K562 (cell line): Measurements from ENCODE around the gene SEPTIN2. TPM values are rescaled to one million over a fixed set of nuclear protein-coding genes. Genes with fewer than 3 reads are reported as not detected.
A peak's percentile ranks its signal among the peaks of the same experiment; 100 is the strongest.

ENCODE experiments used
- ATAC-seq: fragments of 200-7000 bp; cut with Tn5 transposase; 3 replicates; pipeline ENCODE4 v1.9.1; 2020; ENCODE audit warnings: moderate library complexity
- BruUV-seq: library from RNA; stranded (reverse); fragments of 400-500 nt; replicated peaks from 2 replicates; lab custom pipeline; 2021; lab: Mats Ljungman, UMichigan
- CTCF ChIA-PET: fragments of 300-600 bp; formaldehyde crosslinking; extraction: SDS; loops from one replicate; lab custom pipeline; 2021; ENCODE audit warnings: low intra/inter-chr PET ratio; lab: Yijun Ruan, JAX
- POLR2A ChIA-PET: fragments of 300-600, 350-650 bp; sonication (Branson Sonifier 250); formaldehyde crosslinking; extraction: SDS; loops from one replicate; lab custom pipeline; 2021; ENCODE audit warnings: antibody characterized with exemption, inconsistent platforms; lab: Yijun Ruan, JAX
- DNase-seq, 4 experiments: peaks; one replicate each; pipeline versions ENCODE4 v3.0.0 to v3.0.0-alpha.2; 2011 to 2018; ENCODE audit warnings: low spot score in 3 of 4, mixed read lengths in 3 of 4; ENCODE audit errors: extremely low read depth in 1 of 4
- FAIRE-seq: peaks from 2 replicates; lab custom pipeline; 2011; peaks lifted over from hg19 to GRCh38; lab: Jason Lieb, UNC
- H2AFZ ChIP-seq: 2 replicates; pipeline ENCODE4 v1.6.0; 2011; ENCODE audit warnings: low read depth, low read length, control low read depth, inconsistent platforms
- H3K27ac ChIP-seq: fragments of 200-600 bp; 3 replicates; pipeline ENCODE4 v1.8.0; 2011; ENCODE audit warnings: low read depth, mild to moderate bottlenecking, control low read depth, inconsistent platforms, low read length, moderate library complexity, mixed read lengths; ENCODE audit errors: extremely low read depth
- H3K27me3 ChIP-seq, 2 experiments: fragments of 300-600 bp in 1 of 2; 2 replicates in 1 of 2; 3 replicates in 1 of 2; pipeline versions ENCODE4 v1.6.0 to v1.8.0; 2011; ENCODE audit warnings: inconsistent platforms in 2 of 2, low read length in 2 of 2, mild to moderate bottlenecking in 1 of 2, mixed read lengths in 1 of 2, moderate library complexity in 1 of 2; ENCODE audit not compliant: control insufficient read depth in 2 of 2, insufficient read depth in 2 of 2
- H3K36me3 ChIP-seq: fragments of 300-600 bp; 3 replicates; pipeline ENCODE4 v1.8.0; 2011; ENCODE audit warnings: mild to moderate bottlenecking, low read length, inconsistent platforms; ENCODE audit not compliant: control insufficient read depth, insufficient read depth
- H3K4me1 ChIP-seq, 2 experiments: fragments of 200-600 bp in 1 of 2; replicated peaks in 1 of 2; 2 replicates in 1 of 2; 3 replicates in 1 of 2; pipeline versions ENCODE4 v1.5.1 to v1.8.0; 2011; ENCODE audit warnings: inconsistent platforms in 2 of 2, low read length in 2 of 2, mild to moderate bottlenecking in 1 of 2, mixed read lengths in 1 of 2, moderate library complexity in 1 of 2; ENCODE audit not compliant: control insufficient read depth in 2 of 2, insufficient read depth in 2 of 2
- H3K4me2 ChIP-seq: 2 replicates; pipeline ENCODE4 v1.6.1; 2011; ENCODE audit warnings: low read length, control low read depth, inconsistent platforms, mixed read lengths; ENCODE audit not compliant: insufficient read depth
- H3K4me3 ChIP-seq: fragments of 200-600 bp; sonication (generic), shearing (Covaris generic); 2 replicates; pipeline ENCODE4 v1.5.1; 2016; ENCODE audit warnings: control low read depth, inconsistent platforms
- H3K79me2 ChIP-seq: fragments of 200-600 bp; 3 replicates; pipeline ENCODE4 v1.8.0; 2011; ENCODE audit warnings: low read length, inconsistent platforms; ENCODE audit not compliant: control insufficient read depth, insufficient read depth
- H3K9ac ChIP-seq, 2 experiments: 2 replicates each; pipeline versions ENCODE4 v1.6.0 to v1.6.1; 2011; ENCODE audit warnings: low read depth in 2 of 2, low read length in 2 of 2, control low read depth in 1 of 2, inconsistent platforms in 1 of 2, mild to moderate bottlenecking in 1 of 2, mixed read lengths in 1 of 2; ENCODE audit not compliant: insufficient read depth in 1 of 2
- H3K9me1 ChIP-seq: one replicate; pipeline ENCODE4 v1.6.0; 2011; ENCODE audit warnings: inconsistent platforms, mild to moderate bottlenecking, low read length, moderate library complexity; ENCODE audit not compliant: control insufficient read depth, insufficient read depth
- H3K9me3 ChIP-seq: replicated peaks from 2 replicates; pipeline ENCODE4 v1.5.1; 2011; ENCODE audit warnings: low read depth, low read length, inconsistent platforms; ENCODE audit not compliant: control insufficient read depth, insufficient read depth
- H4K20me1 ChIP-seq: replicated peaks from 2 replicates; pipeline ENCODE4 v1.6.1; 2011; ENCODE audit warnings: low read length, inconsistent platforms, mixed read lengths; ENCODE audit not compliant: control insufficient read depth, insufficient read depth
- ARHGAP35 ChIP-seq: fragments of 450-650 bp; IDR thresholded peaks from 2 replicates; pipeline ENCODE4 v1.6.1; 2018; ENCODE audit not compliant: partially characterized antibody
- POLR2G ChIP-seq: fragments of 200-400 bp; formaldehyde crosslinking; IDR thresholded peaks from 2 replicates; pipeline ENCODE4 v1.6.1; 2017; ENCODE audit warnings: low read depth, mild to moderate bottlenecking, antibody characterized with exemption, low read length, moderate library complexity
- RB1 ChIP-seq: fragments of 450-650 bp; IDR thresholded peaks from 2 replicates; pipeline ENCODE4 v1.6.1; 2017; ENCODE audit warnings: low read depth, mild to moderate bottlenecking
- RBM14 ChIP-seq: fragments of 200-400 bp; formaldehyde crosslinking; IDR thresholded peaks from 2 replicates; pipeline ENCODE4 v1.6.1; 2018; ENCODE audit warnings: low read depth, mild to moderate bottlenecking, low read length, moderate library complexity, borderline replicate concordance; ENCODE audit not compliant: insufficient read depth
- RBM22 ChIP-seq: fragments of 200-400 bp; formaldehyde crosslinking; IDR thresholded peaks from 2 replicates; pipeline ENCODE4 v1.6.1; 2018; ENCODE audit warnings: low read length, low read depth; ENCODE audit not compliant: poor library complexity, severe bottlenecking
- WGBS: fragments of 100-300 bp; shearing (Covaris generic); methylation state at CpG from one replicate; pipeline ENCODE4 v1.1.6; 2016; ENCODE audit warnings: low coverage, mixed read lengths; ENCODE audit not compliant: insufficient coverage; ENCODE audit errors: missing lambda C conversion rate; 5-methylcytosine and 5-hydroxymethylcytosine counted together
- in situ Hi-C: fragments of 300-500 bp; cut with MboI; formaldehyde crosslinking; loops from 4 replicates; pipeline ENCODE4 v1.15.0; 2018; ENCODE audit warnings: inconsistent platforms, mixed read lengths
- intact Hi-C: fragments of 100-400 bp; cut with micrococcal nuclease; formaldehyde crosslinking; loops from 2 replicates; pipeline ENCODE4 v1.14.2; 2022
- polyA plus RNA-seq, 8 experiments: library from polyadenylated mRNA; depleted of rRNA in 4 of 8; stranded (reverse) in 5 of 8; unstranded in 3 of 8; fragments of >200 nt; fragmentation: Nextera tagmentation in 2 of 8; fragmentation: Illumina TruSeq in 1 of 8; extraction: Ambion mirVana in 2 of 8; extraction: Trizol in 1 of 8; gene quantifications; 2 replicates each; pipeline versions ENCODE4 v1.2.1 to v1.2.3, GENCODE V29; 2011 to 2014; ENCODE audit warnings: inconsistent platforms in 1 of 8, missing spikeins in 1 of 8
- total RNA-seq, 7 experiments: library from RNA; depleted of rRNA in 6 of 7; stranded (reverse); fragments of >200 nt in 6 of 7; fragmentation: Illumina TruSeq in 2 of 7; extraction: Trizol in 2 of 7; gene quantifications; 2 replicates each; pipeline versions ENCODE4 v1.2.1 to v1.2.3, GENCODE V29; 2011 to 2021; ENCODE audit warnings: low replicate concordance in 1 of 7
- TF ChIP-seq, protein P1 (sequence below): fragments of 200-800 bp; sonication (Bioruptor generic); IDR thresholded peaks from 2 replicates; pipeline ENCODE4 v1.6.1; 2017; ENCODE audit warnings: missing genetic modification characterization, missing compliant biosample characterization
- TF ChIP-seq, protein P2 (sequence below): fragments of 450-650 bp; formaldehyde crosslinking; IDR thresholded peaks from 2 replicates; pipeline ENCODE4 v1.4.0; 2022; ENCODE audit warnings: missing genetic modification characterization
- TF ChIP-seq, protein P3 (sequence below), 2 experiments: fragments of 450-650 bp in 1 of 2; IDR thresholded peaks; 2 replicates each; pipeline ENCODE4 v1.6.1; 2011 to 2017; ENCODE audit warnings: low read depth in 2 of 2, antibody characterized with exemption in 1 of 2, borderline replicate concordance in 1 of 2, low read length in 1 of 2, mild to moderate bottlenecking in 1 of 2, mixed read lengths in 1 of 2; ENCODE audit not compliant: control insufficient read depth in 1 of 2

SEPTIN2 gene
- total and polyA plus RNA-seq, 9 of the 15 experiments (the other 6 are each of a cell fraction or from before 2014, with no cell fraction given), result 121 to 367 (median 166) TPM

DNA sequence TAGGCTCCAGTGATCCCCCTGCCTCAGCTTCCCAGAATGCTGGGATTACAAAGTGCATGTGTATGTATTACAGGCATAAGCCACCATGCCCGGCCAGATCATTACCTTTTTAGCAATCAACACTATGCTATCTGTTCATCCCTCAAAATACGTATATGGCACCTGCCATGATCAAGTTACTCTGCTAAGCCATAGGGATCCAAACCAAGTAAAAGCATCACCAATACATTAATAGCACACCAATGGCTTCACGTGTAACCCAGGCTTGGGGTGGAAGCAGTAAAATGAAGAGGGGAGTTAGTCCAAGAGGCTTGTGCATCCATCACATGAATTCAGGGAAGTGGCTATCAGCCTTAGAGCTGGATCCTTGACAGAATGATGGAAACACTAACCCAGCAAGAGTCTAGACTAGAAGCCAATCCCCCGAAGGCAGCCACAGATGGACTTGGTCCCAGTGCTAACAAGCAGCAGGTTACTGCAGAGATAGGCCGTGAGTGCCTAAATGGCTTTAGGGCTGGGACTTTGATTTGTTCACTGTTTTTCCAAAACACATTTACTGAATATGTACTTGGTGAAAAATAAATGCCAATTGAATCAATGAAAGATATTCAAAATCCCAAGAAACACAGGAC is 11.6 kb upstream of the SEPTIN2 start:
- Histone ChIP-seq H2AFZ (no peak overlapping the region), H3K4me1 (peaks cover 24 to 27% of the 10 kb centered on the region in 2 experiments; a peak in 4 of 5 replicates), H3K9me1 (peaks cover 3% of the 10 kb centered on the region), H3K4me3 (no peak overlapping the region), H3K27me3 (no peaks in the 10 kb centered on the region), H4K20me1 (peaks cover 43% of the 10 kb centered on the region), H3K27ac (no peak overlapping the region), H3K4me2 (no peak overlapping the region), H3K79me2 (peaks cover 97% of the 10 kb centered on the region), H3K9me3 (no peaks in the 10 kb centered on the region), H3K9ac (no peak overlapping the region; a peak in 1 of 4 replicates), H3K36me3 (peaks cover 18% of the 10 kb centered on the region; the same call in 2 of the 3 replicates)
- no TSS peak for BruUV-seq
- peak; percentile 15 for FAIRE-seq
- ATAC-seq, result no peak
- in situ Hi-C loops, result no loop called here
- POLR2A ChIA-PET, result interaction anchor here (2.2 to 6.9 kb wide), 2 partner anchors 11 to 15 kb away, joined by 8 to 64 read pairs; partner anchors contain the start of genes HDLBP and SEPTIN2
- no peak for DNase-seq
- 59% methylated on average over 5 of the region's 5 CpGs for WGBS
- intact Hi-C loops, result no loop called here
- CTCF ChIA-PET, result no interaction called here
- TF ChIP-seq RBM22 (no peak), RB1 (no peak), RBM14 (no peak), POLR2G (no peak), ARHGAP35 (no peak)
- TF ChIP-seq, protein P1, sequence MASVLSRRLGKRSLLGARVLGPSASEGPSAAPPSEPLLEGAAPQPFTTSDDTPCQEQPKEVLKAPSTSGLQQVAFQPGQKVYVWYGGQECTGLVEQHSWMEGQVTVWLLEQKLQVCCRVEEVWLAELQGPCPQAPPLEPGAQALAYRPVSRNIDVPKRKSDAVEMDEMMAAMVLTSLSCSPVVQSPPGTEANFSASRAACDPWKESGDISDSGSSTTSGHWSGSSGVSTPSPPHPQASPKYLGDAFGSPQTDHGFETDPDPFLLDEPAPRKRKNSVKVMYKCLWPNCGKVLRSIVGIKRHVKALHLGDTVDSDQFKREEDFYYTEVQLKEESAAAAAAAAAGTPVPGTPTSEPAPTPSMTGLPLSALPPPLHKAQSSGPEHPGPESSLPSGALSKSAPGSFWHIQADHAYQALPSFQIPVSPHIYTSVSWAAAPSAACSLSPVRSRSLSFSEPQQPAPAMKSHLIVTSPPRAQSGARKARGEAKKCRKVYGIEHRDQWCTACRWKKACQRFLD (CRISPR knock-in tag), result no peak
- TF ChIP-seq, protein P2, sequence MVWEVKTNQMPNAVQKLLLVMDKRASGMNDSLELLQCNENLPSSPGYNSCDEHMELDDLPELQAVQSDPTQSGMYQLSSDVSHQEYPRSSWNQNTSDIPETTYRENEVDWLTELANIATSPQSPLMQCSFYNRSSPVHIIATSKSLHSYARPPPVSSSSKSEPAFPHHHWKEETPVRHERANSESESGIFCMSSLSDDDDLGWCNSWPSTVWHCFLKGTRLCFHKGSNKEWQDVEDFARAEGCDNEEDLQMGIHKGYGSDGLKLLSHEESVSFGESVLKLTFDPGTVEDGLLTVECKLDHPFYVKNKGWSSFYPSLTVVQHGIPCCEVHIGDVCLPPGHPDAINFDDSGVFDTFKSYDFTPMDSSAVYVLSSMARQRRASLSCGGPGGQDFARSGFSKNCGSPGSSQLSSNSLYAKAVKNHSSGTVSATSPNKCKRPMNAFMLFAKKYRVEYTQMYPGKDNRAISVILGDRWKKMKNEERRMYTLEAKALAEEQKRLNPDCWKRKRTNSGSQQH (CRISPR knock-in tag), result no peak
- TF ChIP-seq, protein P3, sequence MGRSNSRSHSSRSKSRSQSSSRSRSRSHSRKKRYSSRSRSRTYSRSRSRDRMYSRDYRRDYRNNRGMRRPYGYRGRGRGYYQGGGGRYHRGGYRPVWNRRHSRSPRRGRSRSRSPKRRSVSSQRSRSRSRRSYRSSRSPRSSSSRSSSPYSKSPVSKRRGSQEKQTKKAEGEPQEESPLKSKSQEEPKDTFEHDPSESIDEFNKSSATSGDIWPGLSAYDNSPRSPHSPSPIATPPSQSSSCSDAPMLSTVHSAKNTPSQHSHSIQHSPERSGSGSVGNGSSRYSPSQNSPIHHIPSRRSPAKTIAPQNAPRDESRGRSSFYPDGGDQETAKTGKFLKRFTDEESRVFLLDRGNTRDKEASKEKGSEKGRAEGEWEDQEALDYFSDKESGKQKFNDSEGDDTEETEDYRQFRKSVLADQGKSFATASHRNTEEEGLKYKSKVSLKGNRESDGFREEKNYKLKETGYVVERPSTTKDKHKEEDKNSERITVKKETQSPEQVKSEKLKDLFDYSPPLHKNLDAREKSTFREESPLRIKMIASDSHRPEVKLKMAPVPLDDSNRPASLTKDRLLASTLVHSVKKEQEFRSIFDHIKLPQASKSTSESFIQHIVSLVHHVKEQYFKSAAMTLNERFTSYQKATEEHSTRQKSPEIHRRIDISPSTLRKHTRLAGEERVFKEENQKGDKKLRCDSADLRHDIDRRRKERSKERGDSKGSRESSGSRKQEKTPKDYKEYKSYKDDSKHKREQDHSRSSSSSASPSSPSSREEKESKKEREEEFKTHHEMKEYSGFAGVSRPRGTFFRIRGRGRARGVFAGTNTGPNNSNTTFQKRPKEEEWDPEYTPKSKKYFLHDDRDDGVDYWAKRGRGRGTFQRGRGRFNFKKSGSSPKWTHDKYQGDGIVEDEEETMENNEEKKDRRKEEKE (IDR thresholded peaks at IDR 0.05; ENCODE audit: borderline replicate concordance in 1 of 2, control insufficient read depth in 1 of 2, low read depth in 2 of 2, low read length in 1 of 2), result no peak
